K562 (cell line): ENCODE results near the gene SET. TPM values are rescaled to one million over a fixed set of nuclear protein-coding genes. Genes with fewer than 3 reads are reported as not detected.
A peak's percentile ranks its signal among the peaks of the same experiment; 100 is the strongest.

Experiments
- ATAC-seq: fragments of 200-7000 bp; cut with Tn5 transposase; 3 replicates; pipeline ENCODE4 v1.9.1; 2020; ENCODE audit warnings: moderate library complexity
- BruUV-seq: library from RNA; stranded (reverse); fragments of 400-500 nt; replicated peaks from 2 replicates; lab custom pipeline; 2021; lab: Mats Ljungman, UMichigan
- CTCF ChIA-PET: fragments of 300-600 bp; formaldehyde crosslinking; extraction: SDS; loops from one replicate; lab custom pipeline; 2021; ENCODE audit warnings: low intra/inter-chr PET ratio; lab: Yijun Ruan, JAX
- POLR2A ChIA-PET: fragments of 300-600, 350-650 bp; sonication (Branson Sonifier 250); formaldehyde crosslinking; extraction: SDS; loops from one replicate; lab custom pipeline; 2021; ENCODE audit warnings: antibody characterized with exemption, inconsistent platforms; lab: Yijun Ruan, JAX
- DNase-seq, 4 experiments: peaks; one replicate each; pipeline versions ENCODE4 v3.0.0 to v3.0.0-alpha.2; 2011 to 2018; ENCODE audit warnings: low spot score in 3 of 4, mixed read lengths in 3 of 4; ENCODE audit errors: extremely low read depth in 1 of 4
- FAIRE-seq: peaks from 2 replicates; lab custom pipeline; 2011; peaks lifted over from hg19 to GRCh38; lab: Jason Lieb, UNC
- H2AFZ ChIP-seq: 2 replicates; pipeline ENCODE4 v1.6.0; 2011; ENCODE audit warnings: low read depth, low read length, control low read depth, inconsistent platforms
- H3K27ac ChIP-seq: fragments of 200-600 bp; 3 replicates; pipeline ENCODE4 v1.8.0; 2011; ENCODE audit warnings: low read depth, mild to moderate bottlenecking, control low read depth, inconsistent platforms, low read length, moderate library complexity, mixed read lengths; ENCODE audit errors: extremely low read depth
- H3K27me3 ChIP-seq, 2 experiments: fragments of 300-600 bp in 1 of 2; 2 replicates in 1 of 2; 3 replicates in 1 of 2; pipeline versions ENCODE4 v1.6.0 to v1.8.0; 2011; ENCODE audit warnings: inconsistent platforms in 2 of 2, low read length in 2 of 2, mild to moderate bottlenecking in 1 of 2, mixed read lengths in 1 of 2, moderate library complexity in 1 of 2; ENCODE audit not compliant: control insufficient read depth in 2 of 2, insufficient read depth in 2 of 2
- H3K36me3 ChIP-seq: fragments of 300-600 bp; 3 replicates; pipeline ENCODE4 v1.8.0; 2011; ENCODE audit warnings: mild to moderate bottlenecking, low read length, inconsistent platforms; ENCODE audit not compliant: control insufficient read depth, insufficient read depth
- H3K4me1 ChIP-seq, 2 experiments: fragments of 200-600 bp in 1 of 2; replicated peaks in 1 of 2; 2 replicates in 1 of 2; 3 replicates in 1 of 2; pipeline versions ENCODE4 v1.5.1 to v1.8.0; 2011; ENCODE audit warnings: inconsistent platforms in 2 of 2, low read length in 2 of 2, mild to moderate bottlenecking in 1 of 2, mixed read lengths in 1 of 2, moderate library complexity in 1 of 2; ENCODE audit not compliant: control insufficient read depth in 2 of 2, insufficient read depth in 2 of 2
- H3K4me2 ChIP-seq: 2 replicates; pipeline ENCODE4 v1.6.1; 2011; ENCODE audit warnings: low read length, control low read depth, inconsistent platforms, mixed read lengths; ENCODE audit not compliant: insufficient read depth
- H3K4me3 ChIP-seq: fragments of 200-600 bp; sonication (generic), shearing (Covaris generic); 2 replicates; pipeline ENCODE4 v1.5.1; 2016; ENCODE audit warnings: control low read depth, inconsistent platforms
- H3K79me2 ChIP-seq: fragments of 200-600 bp; 3 replicates; pipeline ENCODE4 v1.8.0; 2011; ENCODE audit warnings: low read length, inconsistent platforms; ENCODE audit not compliant: control insufficient read depth, insufficient read depth
- H3K9ac ChIP-seq, 2 experiments: 2 replicates each; pipeline versions ENCODE4 v1.6.0 to v1.6.1; 2011; ENCODE audit warnings: low read depth in 2 of 2, low read length in 2 of 2, control low read depth in 1 of 2, inconsistent platforms in 1 of 2, mild to moderate bottlenecking in 1 of 2, mixed read lengths in 1 of 2; ENCODE audit not compliant: insufficient read depth in 1 of 2
- H3K9me1 ChIP-seq: one replicate; pipeline ENCODE4 v1.6.0; 2011; ENCODE audit warnings: inconsistent platforms, mild to moderate bottlenecking, low read length, moderate library complexity; ENCODE audit not compliant: control insufficient read depth, insufficient read depth
- H3K9me3 ChIP-seq: replicated peaks from 2 replicates; pipeline ENCODE4 v1.5.1; 2011; ENCODE audit warnings: low read depth, low read length, inconsistent platforms; ENCODE audit not compliant: control insufficient read depth, insufficient read depth
- H4K20me1 ChIP-seq: replicated peaks from 2 replicates; pipeline ENCODE4 v1.6.1; 2011; ENCODE audit warnings: low read length, inconsistent platforms, mixed read lengths; ENCODE audit not compliant: control insufficient read depth, insufficient read depth
- POLR2G ChIP-seq: fragments of 200-400 bp; formaldehyde crosslinking; IDR thresholded peaks from 2 replicates; pipeline ENCODE4 v1.6.1; 2017; ENCODE audit warnings: low read depth, mild to moderate bottlenecking, antibody characterized with exemption, low read length, moderate library complexity
- POLR3A ChIP-seq: IDR thresholded peaks from 2 replicates; pipeline ENCODE4 v1.6.1; 2011; ENCODE audit warnings: borderline replicate concordance, mild to moderate bottlenecking, moderate library complexity; ENCODE audit not compliant: insufficient read length, insufficient read depth; ENCODE audit errors: extremely low read depth
- PRDM10 ChIP-seq: fragments of 450-650 bp; IDR thresholded peaks from 2 replicates; pipeline ENCODE4 v1.6.1; 2018; ENCODE audit not compliant: partially characterized antibody
- WGBS: fragments of 100-300 bp; shearing (Covaris generic); methylation state at CpG from one replicate; pipeline ENCODE4 v1.1.6; 2016; ENCODE audit warnings: low coverage, mixed read lengths; ENCODE audit not compliant: insufficient coverage; ENCODE audit errors: missing lambda C conversion rate; 5-methylcytosine and 5-hydroxymethylcytosine counted together
- in situ Hi-C: fragments of 300-500 bp; cut with MboI; formaldehyde crosslinking; loops from 4 replicates; pipeline ENCODE4 v1.15.0; 2018; ENCODE audit warnings: inconsistent platforms, mixed read lengths
- intact Hi-C: fragments of 100-400 bp; cut with micrococcal nuclease; formaldehyde crosslinking; loops from 2 replicates; pipeline ENCODE4 v1.14.2; 2022
- polyA plus RNA-seq, 8 experiments: library from polyadenylated mRNA; depleted of rRNA in 4 of 8; stranded (reverse) in 5 of 8; unstranded in 3 of 8; fragments of >200 nt; fragmentation: Nextera tagmentation in 2 of 8; fragmentation: Illumina TruSeq in 1 of 8; extraction: Ambion mirVana in 2 of 8; extraction: Trizol in 1 of 8; gene quantifications; 2 replicates each; pipeline versions ENCODE4 v1.2.1 to v1.2.3, GENCODE V29; 2011 to 2014; ENCODE audit warnings: inconsistent platforms in 1 of 8, missing spikeins in 1 of 8
- total RNA-seq, 7 experiments: library from RNA; depleted of rRNA in 6 of 7; stranded (reverse); fragments of >200 nt in 6 of 7; fragmentation: Illumina TruSeq in 2 of 7; extraction: Trizol in 2 of 7; gene quantifications; 2 replicates each; pipeline versions ENCODE4 v1.2.1 to v1.2.3, GENCODE V29; 2011 to 2021; ENCODE audit warnings: low replicate concordance in 1 of 7

SET gene
- total and polyA plus RNA-seq, 9 of the 15 experiments (the other 6 are each of a cell fraction or from before 2014, with no cell fraction given) = 404 to 1,447 (median 907) TPM

GRCh38 chr9:128718047-128718446, 29.0 kb downstream of the SET start:
- no peaks in the 10 kb centered on the region for H3K79me2 ChIP-seq
- H3K9me3 ChIP-seq = no peaks in the 10 kb centered on the region
- no peak overlapping the region for H3K9ac ChIP-seq
- no peaks in the 10 kb centered on the region for H3K27me3 ChIP-seq
- ChIA-PET POLR2A (interaction anchor here (0.8 kb wide), 1 partner anchor 9 kb away, joined by 3 read pairs; no protein-coding TSS in a partner anchor), CTCF (interaction anchor here (0.6 kb wide), 1 partner anchor 94 kb away, joined by 3 read pairs; no protein-coding TSS in a partner anchor)
- BruUV-seq = no TSS peak
- no peaks in the 10 kb centered on the region for H4K20me1 ChIP-seq
- no peak overlapping the region for H3K4me3 ChIP-seq
- FAIRE-seq (no peak), DNase-seq (no peak), ATAC-seq (no peak)
- H3K4me1 ChIP-seq = peaks cover 6 to 28% of the 10 kb centered on the region in 2 experiments; a peak in 4 of 5 replicates
- 85% methylated on average over 7 of the region's 8 CpGs for WGBS
- no peak overlapping the region for H3K27ac ChIP-seq
- no peak overlapping the region for H2AFZ ChIP-seq
- H3K9me1 ChIP-seq = peaks cover 2% of the 10 kb centered on the region
- in situ Hi-C loops (loop anchor here (5.0 to 10.0 kb wide), 2 partner anchors 71 to 293 kb away; partner anchors contain the start of gene CERCAM), intact Hi-C loops (no loop called here)
- H3K4me2 ChIP-seq = no peak overlapping the region
- TF ChIP-seq PRDM10 (peak; percentile 37), POLR2G (peak; percentile 34; the same call in 1 of the 2 replicates), POLR3A (no peak)
- H3K36me3 ChIP-seq = peaks cover 73% of the 10 kb centered on the region; the same call in 2 of the 3 replicates
